HG03095 (cell line): ENCODE data around the gene SETD6.
A peak's percentile ranks its signal among the peaks of the same experiment; 100 is the strongest.
"Not testable (repeated sequence)": the region's sequence is repeated elsewhere in the genome, so short reads cannot be mapped to it uniquely, and the experiment has no call there.

Experiments used
- ATAC-seq: cut with Tn5 transposase; IDR thresholded peaks from one replicate; pipeline ENCODE4 v1.9.1; 2021; ENCODE audit warnings: moderate library complexity; ENCODE audit not compliant: unreplicated experiment

Gene SETD6, protein sequence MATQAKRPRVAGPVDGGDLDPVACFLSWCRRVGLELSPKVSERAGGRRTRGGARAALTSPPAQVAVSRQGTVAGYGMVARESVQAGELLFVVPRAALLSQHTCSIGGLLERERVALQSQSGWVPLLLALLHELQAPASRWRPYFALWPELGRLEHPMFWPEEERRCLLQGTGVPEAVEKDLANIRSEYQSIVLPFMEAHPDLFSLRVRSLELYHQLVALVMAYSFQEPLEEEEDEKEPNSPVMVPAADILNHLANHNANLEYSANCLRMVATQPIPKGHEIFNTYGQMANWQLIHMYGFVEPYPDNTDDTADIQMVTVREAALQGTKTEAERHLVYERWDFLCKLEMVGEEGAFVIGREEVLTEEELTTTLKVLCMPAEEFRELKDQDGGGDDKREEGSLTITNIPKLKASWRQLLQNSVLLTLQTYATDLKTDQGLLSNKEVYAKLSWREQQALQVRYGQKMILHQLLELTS

DNA sequence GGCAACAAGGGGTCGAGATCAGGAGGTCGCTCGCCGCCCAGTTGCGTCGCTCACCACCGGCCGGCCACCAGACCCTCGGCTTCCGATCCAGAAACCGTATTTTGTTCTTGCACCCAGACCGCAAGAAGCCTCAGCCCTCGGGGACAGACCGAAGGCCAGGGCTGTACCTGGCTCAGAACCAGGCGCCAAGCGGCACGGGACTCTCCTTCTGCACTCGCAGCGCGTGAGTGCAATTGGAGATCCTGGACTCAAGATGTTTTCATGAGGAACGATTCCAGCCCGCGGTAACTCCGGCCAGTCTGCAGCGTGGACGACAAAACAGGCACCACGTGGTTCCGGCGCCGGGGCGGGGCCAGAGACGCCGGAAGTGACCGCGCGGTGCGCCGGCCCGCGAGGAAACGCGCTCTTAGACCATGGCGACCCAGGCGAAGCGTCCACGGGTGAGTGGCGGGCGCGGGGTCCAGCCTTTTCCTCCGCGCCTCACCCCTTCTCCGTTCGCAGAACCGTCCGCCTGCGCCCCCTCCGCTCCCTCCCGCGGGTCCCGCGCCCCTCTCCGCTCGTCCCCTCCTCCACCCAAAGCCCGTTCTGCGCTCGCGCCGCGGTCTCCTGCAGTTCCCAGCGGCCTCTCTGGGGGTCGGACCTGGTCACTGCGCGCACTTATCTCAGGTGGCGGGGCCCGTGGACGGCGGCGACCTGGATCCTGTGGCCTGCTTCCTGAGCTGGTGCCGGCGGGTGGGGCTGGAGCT, at the start of gene SETD6:
TSS of gene SETD6 (plus strand) at position 393 of the 746 bp plus-strand sequence. CDS start at position 414, 21 bp downstream.
- ATAC-seq = peak; percentile 72

DNA sequence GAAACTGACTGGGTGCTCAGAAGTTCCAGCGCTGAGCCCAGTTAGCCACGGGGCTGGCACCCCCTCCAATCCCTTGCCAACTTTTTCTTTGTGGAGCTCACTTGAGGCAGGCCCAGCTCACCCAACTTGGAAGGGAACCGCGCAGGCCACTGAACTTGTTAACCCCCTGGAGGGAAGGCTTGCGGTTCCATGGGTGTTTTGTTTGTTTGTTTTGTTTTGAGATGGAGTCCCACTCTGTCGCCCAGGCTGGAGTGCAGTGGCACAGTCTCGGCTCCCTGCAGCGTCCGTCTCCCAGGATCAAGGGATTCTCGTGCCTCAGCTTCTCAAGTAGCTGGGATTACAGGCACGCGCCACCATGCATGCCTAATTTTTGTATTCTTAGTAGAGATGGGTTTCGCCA, 49.5 kb upstream of the SETD6 start:
- no peak for ATAC-seq

DNA sequence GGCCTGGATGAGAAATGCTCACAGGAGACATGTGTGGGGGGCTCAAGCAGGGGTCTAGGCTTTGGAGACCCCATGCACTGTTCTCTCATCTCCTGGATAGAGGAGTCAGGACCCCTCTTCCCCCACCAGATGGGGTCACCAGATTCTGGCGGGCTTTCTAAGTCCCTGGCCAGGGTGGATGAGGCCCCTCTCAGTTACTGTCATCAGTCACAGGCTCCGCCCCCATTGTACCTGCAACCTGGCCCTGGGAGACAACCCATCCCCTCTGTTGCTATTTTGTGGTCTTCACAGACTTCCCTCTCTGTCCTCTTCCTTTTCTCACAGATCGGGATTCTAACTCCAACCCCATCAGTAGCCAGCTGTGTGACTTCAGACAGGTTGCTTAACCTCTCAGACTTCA, 48.9 kb upstream of the SETD6 start:
- no peak for ATAC-seq

DNA sequence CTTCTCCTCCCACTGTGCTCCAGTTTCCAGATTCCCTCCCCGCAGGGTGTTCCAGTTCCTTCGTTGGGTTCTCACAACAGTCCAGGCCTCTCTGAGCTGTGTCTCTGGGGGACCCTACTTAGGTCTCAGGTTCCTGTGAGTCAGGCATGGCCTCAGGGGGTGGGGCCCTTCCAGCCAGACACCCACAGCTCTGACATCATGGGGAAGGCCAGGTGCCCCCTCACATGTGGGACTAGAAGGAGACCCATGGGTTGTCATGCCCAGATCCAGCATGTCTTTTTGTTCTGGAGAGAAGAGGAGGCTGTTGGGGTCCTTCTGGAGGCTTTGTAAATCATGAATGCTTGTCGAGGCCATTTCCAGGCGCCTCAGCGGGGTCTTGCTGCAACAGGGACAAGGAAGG, 47.4 kb upstream of the SETD6 start:
- ATAC-seq = no peak

DNA sequence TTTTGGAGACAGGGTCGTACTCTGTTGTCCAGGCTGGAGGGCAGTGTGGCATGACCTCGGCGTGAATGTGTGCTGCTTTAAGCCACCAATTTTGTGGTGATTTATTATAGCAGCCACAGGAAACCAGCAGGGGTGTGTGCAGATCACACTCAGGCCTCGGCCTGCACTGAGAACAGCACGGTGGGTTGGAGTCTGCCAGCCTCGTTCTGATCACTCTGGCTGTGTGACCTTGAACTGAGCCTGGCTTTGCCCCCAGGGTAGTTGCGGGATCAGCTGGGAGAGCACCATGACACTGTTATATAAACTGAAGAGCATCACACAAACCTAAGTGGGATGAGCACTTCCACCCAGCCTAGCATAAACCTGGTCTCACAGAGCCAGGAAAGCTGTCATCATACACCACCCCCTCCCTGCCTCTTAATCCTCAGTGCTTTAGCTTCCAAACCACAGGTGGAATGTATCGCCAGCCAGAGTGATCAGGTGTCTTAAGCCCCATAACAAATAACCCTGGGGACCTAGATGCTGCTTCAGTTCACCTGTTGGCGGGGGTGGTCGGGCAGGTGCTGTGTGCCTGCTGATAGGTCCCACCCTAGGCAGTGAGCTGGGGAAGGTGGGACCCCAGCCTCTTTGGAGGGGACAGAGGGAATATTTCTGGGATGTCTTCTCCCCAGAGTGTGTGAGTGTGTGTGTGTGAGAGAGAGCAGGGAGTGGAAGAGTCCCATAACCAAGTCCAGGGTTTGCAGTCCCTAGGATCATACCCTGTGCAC, 43.9 kb upstream of the SETD6 start:
- no peak for ATAC-seq

DNA sequence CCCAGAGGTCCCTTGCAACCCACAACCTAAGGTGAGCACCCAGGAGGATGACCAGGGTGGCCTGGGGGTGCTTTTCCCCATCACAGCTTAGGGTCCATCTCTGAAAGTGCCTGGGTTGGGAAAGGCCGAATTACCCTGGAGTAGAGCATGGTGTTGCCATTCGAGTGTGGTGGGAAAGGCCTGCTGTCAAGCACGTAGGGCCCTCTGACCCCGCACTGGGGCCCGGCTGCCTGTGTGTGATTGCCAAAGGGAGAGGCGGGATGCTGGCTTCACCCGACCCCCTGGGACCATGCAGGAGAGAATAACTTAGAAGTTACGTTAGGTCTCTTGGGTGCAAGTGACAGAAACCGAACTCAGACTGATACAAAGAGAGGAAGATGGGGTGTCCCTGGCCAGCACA, 43.1 kb upstream of the SETD6 start:
- ATAC-seq = no peak

DNA sequence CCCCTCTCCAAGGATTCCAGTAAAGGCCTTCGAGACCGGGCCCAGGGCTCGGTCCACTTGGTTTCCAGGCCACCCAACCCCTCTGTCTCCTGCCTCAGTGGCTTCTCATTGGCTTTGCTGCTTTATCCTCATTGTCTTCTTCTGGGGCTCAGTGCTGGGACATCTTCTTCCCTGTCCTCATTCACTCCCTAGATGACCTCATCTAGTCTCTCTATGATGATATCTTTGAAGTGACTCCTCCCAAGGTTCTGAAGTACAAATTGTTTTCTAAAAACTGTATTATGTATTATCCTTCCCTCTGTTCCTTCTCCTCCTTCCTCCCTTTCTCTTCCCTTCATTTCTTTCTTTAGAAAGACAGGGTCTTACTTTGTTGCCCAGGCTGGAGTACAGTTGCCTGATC, 42.5 kb upstream of the SETD6 start:
- ATAC-seq = no peak

DNA sequence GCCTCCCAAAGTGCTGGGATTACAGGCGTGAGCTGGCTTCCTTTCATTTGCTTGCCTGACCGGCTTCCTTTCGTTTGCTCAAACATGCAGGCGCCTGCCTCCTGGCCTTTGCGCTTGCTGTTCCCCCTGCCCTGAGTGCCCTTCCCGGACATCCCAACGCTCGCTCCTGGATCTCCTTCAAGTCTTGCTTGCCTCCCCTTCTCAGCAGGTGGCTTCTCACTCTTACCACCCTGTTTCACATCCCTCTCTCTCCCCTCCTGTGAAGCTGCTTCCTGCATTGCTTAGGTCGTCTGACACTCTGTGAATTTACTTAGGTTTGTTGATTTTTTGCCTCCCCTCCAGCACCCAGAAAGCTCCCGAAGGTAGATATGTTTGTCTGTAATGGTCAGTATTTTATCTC, 41.0 kb upstream of the SETD6 start:
- no peak for ATAC-seq

DNA sequence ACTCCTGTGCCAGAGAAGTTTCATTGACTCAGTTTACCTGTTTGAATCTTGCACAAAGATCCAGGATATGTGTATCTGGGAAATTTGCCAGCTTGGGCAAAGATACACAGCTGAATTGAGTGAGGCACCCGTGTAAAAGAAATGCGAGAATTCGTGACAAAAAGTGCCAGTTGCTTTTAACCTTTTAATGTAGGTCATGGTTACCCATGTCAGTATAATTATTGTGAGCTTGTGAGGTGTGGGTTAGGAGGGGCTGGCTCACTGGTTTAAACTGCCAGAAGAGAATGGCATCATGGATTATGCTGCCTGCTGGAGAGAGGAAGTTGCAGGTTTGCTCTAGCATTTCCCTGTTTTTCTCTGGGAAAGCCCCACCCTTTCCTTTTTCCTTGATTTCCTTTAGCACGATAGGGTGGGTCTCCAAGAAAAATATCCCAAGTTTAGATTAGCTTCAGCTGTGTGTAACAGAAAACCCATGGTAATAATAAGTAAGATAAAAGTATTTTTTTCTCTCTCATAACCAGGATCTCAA, 40.2 kb upstream of the SETD6 start:
- ATAC-seq = no peak

DNA sequence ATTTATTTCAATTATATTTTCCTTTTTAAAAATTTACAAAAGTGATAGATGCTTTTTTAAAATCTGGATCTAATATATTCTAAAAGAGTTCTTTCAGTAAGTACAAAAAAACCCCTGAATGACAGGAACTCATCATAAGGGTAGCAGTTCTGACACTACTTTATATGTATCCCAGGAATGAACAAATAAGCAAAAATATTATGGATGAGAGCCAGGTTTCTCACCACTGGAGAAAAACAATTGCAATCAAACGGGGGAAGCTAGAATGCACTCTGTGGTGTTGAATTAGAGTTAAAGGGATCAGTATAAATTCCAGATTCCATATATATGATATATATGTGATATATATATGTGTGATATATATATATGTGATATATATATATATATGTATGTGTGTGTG, 38.5 kb upstream of the SETD6 start:
- no peak for ATAC-seq

DNA sequence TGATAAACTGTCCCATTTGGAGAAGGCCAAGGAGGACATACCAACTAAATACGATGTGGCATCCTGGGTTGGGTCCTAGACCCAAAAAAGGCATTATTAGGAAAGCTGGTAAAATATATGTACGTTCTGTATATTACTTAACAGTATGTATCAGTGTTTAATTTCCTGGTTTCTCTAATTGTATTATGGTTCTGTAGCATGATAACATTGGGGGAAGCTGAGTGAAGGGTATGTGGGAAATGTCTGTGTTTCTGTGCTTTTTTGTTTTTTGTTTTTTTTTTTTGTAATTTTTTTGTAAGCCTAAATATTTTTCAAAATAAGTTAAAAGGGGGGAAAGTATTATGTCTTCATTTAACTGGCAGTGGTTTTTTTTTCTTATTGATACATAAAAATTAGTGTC, 36.9 kb upstream of the SETD6 start:
- ATAC-seq = no peak

DNA sequence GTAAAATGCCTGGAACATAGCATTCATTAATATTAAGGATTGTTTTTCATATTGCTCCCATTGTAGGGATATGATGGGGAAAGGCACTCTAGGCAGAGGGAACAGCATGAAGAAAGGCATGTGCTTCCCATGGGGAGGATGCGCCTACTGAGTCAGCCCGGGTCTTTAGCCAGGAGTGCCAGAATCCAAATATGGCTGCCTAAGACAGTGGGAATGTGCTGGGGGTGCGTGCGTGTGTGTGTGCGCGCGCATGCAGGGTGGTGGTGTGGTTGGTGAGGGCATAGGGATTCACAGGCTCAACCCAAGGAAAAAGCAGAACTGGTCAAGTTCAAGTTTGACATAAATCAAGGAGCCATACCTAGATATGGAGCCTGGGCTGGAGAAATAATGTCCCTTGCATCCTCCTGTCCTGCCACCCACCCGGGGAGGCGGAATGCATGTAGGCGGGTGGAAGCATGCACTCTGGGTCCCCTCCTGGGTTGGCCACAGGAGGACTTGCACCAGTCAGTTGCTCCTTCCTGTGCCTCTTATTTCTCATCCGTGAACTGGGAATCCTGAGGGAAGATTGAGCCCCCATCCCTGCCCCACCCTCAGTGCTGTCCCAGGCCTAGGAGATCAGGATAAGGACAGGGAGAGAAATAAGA, 34.0 kb upstream of the SETD6 start:
- ATAC-seq = no peak

DNA sequence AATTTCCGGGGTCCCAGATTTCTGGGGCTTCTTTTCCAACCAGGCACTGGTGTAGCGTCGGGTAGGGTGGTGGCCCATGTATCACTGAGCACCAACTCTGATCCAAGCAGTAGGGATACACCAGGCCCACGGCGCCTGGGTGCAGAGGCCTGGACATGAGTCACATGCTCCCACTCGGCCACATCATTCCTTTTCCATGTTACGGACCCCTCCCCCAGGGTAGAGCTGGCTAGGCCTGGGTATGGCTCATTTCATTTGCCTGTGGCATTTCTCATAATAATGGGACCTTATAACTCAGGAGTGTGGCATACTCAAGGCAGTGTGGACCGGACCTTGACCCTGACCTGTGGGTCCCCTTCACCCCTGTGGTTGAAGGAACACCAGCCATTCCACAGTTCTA, 33.4 kb upstream of the SETD6 start:
- ATAC-seq = no peak

DNA sequence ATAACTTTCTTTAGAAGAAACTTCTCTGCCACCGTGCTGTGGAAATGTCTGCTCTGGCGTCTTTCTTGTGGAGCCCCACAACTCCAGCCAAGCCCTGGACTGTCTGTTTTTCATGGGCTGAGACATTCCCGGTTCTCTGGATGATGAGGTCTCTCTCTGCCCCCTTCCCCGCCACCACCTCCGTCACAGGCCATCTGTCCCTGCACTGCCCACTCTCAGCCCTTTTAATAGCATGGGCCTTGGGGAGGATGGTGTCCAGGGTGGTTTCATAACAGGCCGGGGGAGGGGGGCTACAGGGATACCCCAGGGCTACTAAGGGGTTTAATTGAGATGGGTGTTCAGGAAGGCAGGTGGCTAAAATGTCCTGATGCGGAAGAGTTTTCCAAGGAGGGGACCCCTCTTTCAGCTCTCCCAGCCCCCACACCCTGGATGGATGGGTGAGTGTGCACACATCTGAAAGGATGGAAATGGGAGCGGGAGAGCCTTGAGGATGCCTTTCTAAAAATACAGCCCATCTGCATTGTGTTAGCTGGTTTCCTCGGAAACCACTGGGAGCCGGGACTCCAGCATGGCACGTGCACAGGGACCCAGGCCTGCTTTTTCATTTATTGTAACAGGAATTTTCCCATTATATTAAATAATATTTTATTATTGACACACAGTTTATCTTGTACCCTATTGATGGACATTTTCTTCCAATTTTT, 30.0 kb upstream of the SETD6 start:
- no peak for ATAC-seq

DNA sequence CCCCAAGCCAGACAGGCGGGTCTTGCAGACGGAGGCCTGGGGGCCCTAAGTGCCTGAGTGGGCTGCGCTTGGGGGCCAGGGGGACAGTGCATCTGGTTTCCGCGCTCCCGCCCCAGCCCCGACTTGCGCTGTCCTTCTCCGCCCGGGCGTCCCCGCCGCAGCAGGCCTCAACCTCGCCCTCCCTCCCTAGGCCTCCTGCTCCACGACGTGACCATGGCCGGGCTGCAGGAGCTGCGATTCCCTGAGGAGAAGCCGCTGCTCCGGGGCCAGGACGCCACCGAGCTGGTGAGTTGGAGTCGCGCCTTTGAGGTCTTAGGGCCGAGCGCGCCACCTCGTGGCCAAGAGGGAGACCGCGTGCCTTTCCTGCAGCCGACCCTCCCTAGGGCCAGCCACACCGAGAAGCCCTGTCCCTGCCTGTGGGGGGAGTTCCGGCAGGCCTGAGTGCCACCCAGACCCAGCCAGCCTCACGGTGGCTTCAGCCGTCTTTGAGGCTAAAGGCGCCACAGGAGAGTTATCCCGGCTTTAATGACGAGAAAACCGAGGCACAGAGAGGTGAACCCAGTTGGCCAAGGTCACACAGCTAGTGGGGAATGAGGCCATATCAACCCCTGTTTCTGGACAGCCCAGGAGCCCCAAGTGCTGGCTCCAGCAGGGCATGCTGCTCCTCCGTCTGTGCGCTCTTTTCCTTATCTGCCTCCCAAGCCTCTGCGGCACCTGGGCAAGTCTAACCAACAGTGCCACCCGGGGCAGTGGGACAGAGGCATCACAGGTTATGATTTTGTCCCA, 27.6 kb upstream of the SETD6 start:
- no peak for ATAC-seq

DNA sequence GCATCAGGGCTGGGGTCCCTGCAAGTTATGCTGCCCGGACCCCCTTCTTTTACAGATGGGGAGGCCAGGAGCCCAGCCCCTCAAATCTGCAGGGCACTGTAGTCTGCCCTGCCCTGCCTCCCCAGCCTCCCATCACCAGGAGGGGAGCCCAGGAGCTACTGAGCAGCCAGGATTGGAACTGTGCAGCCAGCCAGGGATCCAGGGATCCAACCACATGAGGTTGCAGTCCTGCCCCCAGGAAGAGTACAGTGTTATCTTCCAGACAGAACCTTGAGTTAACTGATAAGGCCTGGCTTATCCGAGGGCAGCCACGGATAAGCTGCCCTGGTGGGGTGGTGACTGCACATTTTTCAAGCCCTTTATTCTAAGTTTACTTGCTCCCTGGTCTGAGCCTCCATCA, 26.8 kb upstream of the SETD6 start:
- ATAC-seq = no peak

DNA sequence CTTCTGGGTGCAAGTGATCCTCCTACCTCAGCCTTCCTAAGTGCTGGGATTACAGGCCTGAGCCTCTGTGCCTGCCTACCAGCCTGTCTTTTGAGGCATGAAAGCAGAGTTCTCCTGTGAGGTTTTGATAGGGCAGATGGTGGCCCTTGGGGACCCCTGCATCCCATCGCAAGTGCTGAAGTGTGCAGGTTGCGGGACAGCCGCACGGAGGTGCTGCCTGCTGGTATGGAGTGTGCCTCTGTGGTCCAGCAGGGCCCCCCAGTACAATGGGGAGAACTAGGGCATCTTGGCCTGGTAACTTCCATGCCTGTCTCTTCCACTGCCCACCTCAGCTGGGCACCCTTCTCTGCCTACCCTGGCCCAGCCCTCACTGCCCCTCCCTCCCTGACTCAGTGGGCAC, 25.3 kb upstream of the SETD6 start:
- no peak for ATAC-seq

DNA sequence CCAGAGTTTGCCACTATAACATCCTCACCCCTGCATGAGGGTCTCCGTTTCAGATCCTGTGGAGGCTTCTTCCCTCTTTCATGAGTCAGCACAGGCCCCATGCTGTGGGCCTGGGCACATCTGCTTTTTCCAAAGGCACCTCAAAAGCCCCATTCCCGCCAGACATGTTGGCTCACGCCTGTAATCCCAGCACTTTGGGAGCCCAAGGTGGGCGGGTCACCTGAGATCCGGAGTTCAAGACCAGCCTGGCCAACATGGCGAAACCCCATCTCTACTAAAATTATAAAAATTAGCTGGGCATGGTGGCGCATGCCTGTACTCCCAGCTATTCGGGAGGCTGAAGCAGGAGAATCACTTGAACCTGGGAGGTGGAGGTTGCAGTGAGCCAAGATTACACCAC, 24.8 kb upstream of the SETD6 start:
- not testable (repeated sequence) for ATAC-seq

DNA sequence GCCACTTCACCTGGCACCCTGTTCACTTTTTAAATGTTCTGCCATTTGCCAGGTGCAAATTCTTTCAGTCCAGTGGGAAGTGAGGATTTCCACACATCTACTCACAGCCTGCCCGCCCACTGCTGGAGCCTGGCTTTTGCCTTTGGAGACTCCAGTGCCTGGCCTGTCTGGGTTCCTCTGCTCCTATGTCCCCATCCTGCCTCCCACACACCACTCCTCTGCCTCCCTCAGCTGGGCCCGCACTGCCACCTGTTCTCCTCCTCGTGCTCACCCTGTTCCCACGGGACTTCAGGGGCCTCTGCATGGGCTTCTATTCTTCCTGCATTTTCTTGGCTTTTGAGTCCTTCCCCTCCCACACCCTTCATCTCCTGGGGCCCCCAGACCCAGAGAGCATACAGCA, 23.3 kb upstream of the SETD6 start:
- ATAC-seq = no peak
